Frontal cortex (tissue), 4 donors: ENCODE results near the gene TRAK1. TPM values are rescaled to one million over a fixed set of nuclear protein-coding genes. Genes with fewer than 3 reads are reported as not detected.

Experiments used
- DNase-seq, 2 donors: peaks; one replicate each; pipeline ENCODE4 v3.0.0; 2012; ENCODE audit warnings: low spot score in 2 of 2
- FAIRE-seq: peaks from 2 replicates; lab custom pipeline; 2012; peaks lifted over from hg19 to GRCh38; lab: Jason Lieb, UNC
- small RNA-seq: library from RNA; depleted of rRNA; stranded (forward); fragments of <200 nt; gene quantifications from one replicate; pipeline ENCODE3, GENCODE V24; 2014
- total RNA-seq: library from RNA; depleted of rRNA; stranded (reverse); fragments of >200 nt; gene quantifications from one replicate; pipeline ENCODE4 v1.2.3, GENCODE V29; 2014
- donor health status: control.
- donor health status: control.
- donor health status: control.

Gene TRAK1
- total RNA-seq, 1 donor from 2014 or later, result 28.1 TPM

DNA sequence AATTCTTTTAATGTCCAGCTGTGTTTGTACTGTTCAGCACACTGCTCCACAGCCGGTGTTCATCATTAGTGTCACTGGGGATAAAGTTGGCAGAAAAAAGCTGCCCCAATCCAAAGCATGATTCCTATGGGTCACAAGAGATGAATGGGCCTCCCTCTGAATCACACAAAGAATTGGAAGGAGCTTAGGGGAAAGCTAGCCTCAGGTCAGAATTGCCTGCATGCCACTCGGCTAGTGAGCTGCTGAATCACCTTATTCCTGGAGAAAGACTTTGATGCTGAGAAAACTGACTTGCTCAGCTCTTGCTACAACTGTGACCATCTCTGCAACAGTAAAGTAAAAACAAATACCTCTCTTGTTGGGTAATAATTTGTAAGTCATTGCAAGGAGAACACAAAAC, 171.4 kb downstream of the TRAK1 start:
- DNase-seq, result no peak
- FAIRE-seq, result no peak

- DNase-seq (peak in 1 of 2 donors; percentile 24), FAIRE-seq (no peak)
Observed at GRCh38 chr3:42263354-42264346, 172.5 kb downstream of the TRAK1 start.

DNA sequence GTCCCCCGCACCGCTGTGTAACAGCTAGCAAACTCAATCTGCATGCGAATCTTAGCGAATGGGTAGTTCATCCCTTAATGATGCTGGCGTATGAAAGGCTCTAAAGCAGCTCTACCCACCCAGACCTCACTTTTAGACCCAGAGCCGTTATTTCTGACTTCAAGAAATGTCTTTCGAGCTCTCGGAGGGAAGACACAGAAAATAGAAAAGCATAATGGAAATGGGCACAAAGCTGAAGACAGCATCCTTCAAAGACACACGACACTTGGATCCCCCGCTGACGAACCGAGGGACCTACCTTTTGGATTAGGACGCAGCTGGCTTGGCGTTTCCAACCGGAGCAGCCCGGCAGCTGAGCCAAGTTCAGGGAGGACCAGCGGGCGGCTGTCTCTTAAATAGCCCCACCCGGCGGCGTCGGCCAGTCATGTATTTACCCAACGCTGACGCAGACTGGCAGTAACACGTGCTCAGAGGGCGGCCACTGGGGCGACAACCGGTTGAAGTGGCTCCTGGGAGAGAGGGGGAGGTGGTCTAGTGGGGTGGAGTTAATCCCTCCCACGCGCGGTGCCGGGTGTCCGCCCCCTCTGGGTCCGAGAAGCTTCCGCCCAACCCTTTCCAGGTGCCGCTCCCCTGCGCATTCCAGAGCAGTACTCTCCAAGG, 173.4 kb downstream of the TRAK1 start:
- FAIRE-seq (no peak), DNase-seq (peak; percentile 37 to 56)

DNA sequence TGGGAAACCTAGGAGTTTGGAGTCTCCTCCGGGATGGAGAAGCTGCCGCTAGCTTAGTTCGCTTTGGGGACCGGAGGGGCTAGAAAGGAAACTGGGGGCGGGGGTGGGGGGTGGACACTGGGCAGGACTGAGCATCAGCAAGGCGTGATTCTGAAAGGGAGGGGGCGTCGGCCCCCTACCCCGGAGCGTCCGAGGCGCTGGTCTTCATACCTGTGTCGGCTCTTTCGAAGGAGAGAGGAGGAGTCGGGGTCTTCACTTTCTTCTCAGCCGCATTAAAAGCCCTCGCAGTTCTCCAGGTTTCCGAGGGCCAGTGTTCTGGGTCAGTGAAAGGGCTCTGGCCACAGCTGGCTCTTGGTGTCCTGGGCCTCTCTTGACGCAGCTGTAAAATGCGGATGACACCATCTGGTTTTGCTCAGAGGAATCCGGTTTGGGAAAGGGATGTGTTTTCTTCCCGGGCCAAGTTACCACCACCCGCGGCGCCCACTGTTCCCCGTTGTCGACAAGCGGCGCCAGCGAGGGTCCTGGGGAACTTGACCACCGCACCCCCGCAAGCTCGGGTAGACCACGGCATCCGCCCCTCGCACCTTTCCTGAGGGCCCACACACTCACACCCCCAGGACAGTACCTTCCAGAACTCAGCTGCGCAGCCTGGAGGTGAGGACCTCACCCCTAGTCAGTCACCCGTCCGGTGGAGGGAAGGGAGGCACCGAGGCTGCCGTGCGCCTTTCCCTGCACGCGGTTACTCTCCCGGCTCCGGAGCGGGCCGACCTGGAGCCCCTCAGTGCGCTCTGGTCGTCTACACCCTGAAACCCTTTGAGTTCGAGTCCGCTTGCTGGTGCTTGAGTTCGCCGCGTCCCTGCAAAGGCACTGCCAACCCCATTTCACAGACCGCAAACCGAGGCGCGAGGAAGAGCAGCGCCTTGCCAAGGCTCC, 174.2 kb downstream of the TRAK1 start:
- no peak for FAIRE-seq
- no peak for DNase-seq

GRCh38 chr3:42266085-42266484, 174.9 kb downstream of the TRAK1 start, which contains the start of gene CCK:
TSS of gene CCK (minus strand) at chr3:42266185. CDS start at chr3:42263630, 2,555 bp downstream.
- no peak for DNase-seq

DNA sequence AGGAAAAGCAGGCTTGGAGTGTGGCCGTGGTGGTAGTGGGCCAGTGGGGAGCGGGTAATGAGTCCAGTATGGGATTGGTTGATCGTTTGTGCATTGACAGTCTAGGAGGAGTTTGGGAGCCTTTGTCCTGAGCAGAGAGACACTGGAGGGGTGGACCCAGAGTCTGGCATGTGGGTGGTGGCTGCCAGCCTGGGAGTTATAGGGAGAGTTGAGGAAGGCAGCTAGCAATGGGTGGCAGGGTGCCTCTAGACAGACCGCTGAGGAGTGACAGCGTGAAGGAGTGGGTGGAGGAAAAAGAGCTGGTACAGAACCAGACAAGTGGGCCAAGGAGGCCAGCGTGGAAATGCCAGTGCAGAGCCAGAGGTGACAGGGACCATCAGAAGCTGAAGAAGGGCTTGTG, 176.7 kb downstream of the TRAK1 start:
- FAIRE-seq (no peak), DNase-seq (no peak)

More at GRCh38 chr3:42266085-42266484, 174.9 kb downstream of the TRAK1 start, which contains the start of gene CCK:
- FAIRE-seq, result no peak

DNA sequence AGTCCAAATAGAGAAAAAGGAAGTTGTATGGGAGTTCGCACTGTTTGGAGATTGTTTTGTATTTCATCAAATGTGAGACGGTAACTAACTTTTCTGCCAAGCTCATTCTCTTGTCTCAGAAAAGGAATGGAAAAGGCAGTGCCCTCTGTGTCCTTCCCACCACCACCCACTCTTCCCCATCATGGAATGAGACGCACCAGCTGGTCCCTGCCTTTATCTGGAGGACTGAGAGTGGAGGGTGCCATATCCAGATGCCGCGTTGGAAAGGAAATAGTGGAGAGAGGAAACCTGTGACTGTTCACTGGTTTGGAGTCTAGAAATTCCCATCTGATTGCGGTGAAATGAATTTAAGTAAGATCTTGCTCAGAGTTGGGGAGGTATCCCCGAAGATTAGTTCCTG, 178.5 kb downstream of the TRAK1 start:
- no peak for DNase-seq
- FAIRE-seq, result no peak

- DNase-seq (no peak), FAIRE-seq (no peak)
Observed at GRCh38 chr3:42270561-42270960, 179.4 kb downstream of the TRAK1 start.

DNA sequence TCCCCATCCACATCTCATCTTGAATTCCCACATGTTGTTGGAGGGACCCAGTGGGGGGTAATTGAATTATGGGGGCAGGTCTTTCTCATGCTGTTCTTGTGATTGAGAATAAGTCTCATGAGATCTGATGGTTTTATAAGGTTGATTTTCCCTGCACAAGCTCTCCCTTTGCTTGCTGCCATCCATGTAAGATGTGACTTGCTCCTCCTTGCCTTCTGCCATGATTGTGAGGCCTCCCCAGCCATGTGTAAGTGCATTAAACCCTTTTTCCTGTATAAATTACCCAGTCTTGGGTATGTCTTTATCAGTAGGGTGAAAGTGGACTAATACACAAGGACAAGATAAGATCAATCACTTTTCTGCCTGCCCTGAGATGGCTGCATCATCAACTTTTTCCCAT, 180.6 kb downstream of the TRAK1 start:
- no peak for DNase-seq
- no peak for FAIRE-seq

DNA sequence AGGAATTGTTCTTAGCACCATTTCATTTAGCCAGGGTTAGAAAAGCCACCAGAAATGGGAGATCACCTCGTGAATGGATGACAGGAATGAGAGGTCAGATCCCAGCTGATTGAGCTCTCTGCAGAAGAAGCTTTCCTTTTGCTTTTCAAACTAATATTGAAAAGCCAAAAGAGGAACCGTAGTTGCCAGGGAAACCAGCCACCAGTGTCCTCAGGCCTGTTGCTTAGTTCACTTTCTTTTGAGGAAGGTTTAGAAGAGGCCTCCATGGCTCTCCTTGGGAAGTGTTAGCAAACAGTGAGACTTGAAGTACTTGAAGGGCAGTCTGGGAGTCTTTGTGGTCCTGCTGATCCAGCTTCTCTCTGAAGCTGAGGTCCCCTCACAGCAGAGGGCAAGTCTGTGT, 182.2 kb downstream of the TRAK1 start:
- no peak for FAIRE-seq

GRCh38 chr3:42274266-42274665, 183.1 kb downstream of the TRAK1 start:
- DNase-seq (no peak), FAIRE-seq (no peak)

More for the DNA sequence above, 182.2 kb downstream of the TRAK1 start:
- no peak for DNase-seq

- DNase-seq, result no peak
- FAIRE-seq, result no peak
Observed at GRCh38 chr3:42275217-42275616, 184.1 kb downstream of the TRAK1 start.

Small RNA genes lying within 50 kb of the gene (small RNA-seq; reads per million reads assigned to genes)
- not detected for gene RNU4-78P

Other genes starting within 250 kb of the TRAK1 start
- gene ULK4, start 129.3 kb upstream of the TRAK1 start, total RNA-seq, result 17.5 TPM
- 54.6 TPM for gene CCK, start 174.8 kb downstream of the TRAK1 start, total RNA-seq